GM23338 (cell line): Measurements from ENCODE around the gene EXOC6B. TPM values are rescaled to one million over a fixed set of nuclear protein-coding genes. Genes with fewer than 3 reads are reported as not detected.

Source experiments
- ATAC-seq: fragments of 200-7000 bp; cut with Tn5 transposase; 3 replicates; pipeline ENCODE4 v1.9.1; 2020
- DNase-seq: peaks from one replicate; pipeline ENCODE4 v3.0.0-alpha.2; 2015; ENCODE audit warnings: low spot score
- H2AFZ ChIP-seq: fragments of 200-600 bp; sonication (generic); 2 replicates; pipeline ENCODE4 v1.8.0; 2016; ENCODE audit warnings: antibody characterized with exemption, mild to moderate bottlenecking, moderate library complexity
- H3F3A ChIP-seq: fragments of 200-600 bp; sonication (generic); replicated peaks from 2 replicates; pipeline ENCODE4 v1.8.0; 2017; ENCODE audit warnings: antibody characterized with exemption, mixed run types, low read depth
- H3K27ac ChIP-seq: fragments of 200-600 bp; sonication (generic); 2 replicates; pipeline ENCODE4 v1.6.1; 2016; ENCODE audit warnings: low read depth
- H3K27me3 ChIP-seq: fragments of 200-600 bp; sonication (generic); 2 replicates; pipeline ENCODE4 v1.8.0; 2016; ENCODE audit warnings: mild to moderate bottlenecking, mixed run types, moderate library complexity; ENCODE audit not compliant: insufficient read depth
- H3K36me3 ChIP-seq: fragments of 200-600 bp; sonication (generic); 2 replicates; pipeline ENCODE4 v1.8.0; 2016; ENCODE audit warnings: mild to moderate bottlenecking; ENCODE audit not compliant: insufficient read depth
- H3K4me1 ChIP-seq: fragments of 200-600 bp; sonication (generic); 2 replicates; pipeline ENCODE4 v1.8.0; 2016; ENCODE audit warnings: mild to moderate bottlenecking, moderate library complexity; ENCODE audit not compliant: insufficient read depth
- H3K4me2 ChIP-seq: fragments of 200-600 bp; sonication (generic); 2 replicates; pipeline ENCODE4 v1.7.1; 2017; ENCODE audit warnings: mixed run types
- H3K4me3 ChIP-seq: fragments of 200-600 bp; sonication (generic); 2 replicates; pipeline ENCODE4 v1.6.1; 2016; ENCODE audit warnings: mixed run types
- H3K79me2 ChIP-seq: fragments of 200-600 bp; sonication (generic); replicated peaks from 2 replicates; pipeline ENCODE4 v1.8.0; 2017; ENCODE audit warnings: mild to moderate bottlenecking; ENCODE audit not compliant: insufficient read depth
- H3K9me2 ChIP-seq: fragments of 200-600 bp; sonication (generic); 2 replicates; pipeline ENCODE4 v1.8.0; 2017; ENCODE audit not compliant: insufficient read depth
- H4K20me1 ChIP-seq: fragments of 200-600 bp; sonication (generic); replicated peaks from 2 replicates; pipeline ENCODE4 v1.8.0; 2017; ENCODE audit warnings: mild to moderate bottlenecking; ENCODE audit not compliant: insufficient read depth
- H3K27ac Mint-ChIP-seq: 2 replicates; pipeline ENCODE4 v1.8.0; 2020; ENCODE audit warnings: inconsistent platforms, mild to moderate bottlenecking, moderate library complexity, mixed read lengths
- H3K27me3 Mint-ChIP-seq: 3 replicates; pipeline ENCODE4 v1.8.0; 2022; ENCODE audit warnings: low read depth, mild to moderate bottlenecking, moderate library complexity, mixed read lengths, inconsistent platforms; ENCODE audit not compliant: insufficient read depth, poor library complexity
- H3K36me3 Mint-ChIP-seq: 3 replicates; pipeline ENCODE4 v1.8.0; 2021; ENCODE audit warnings: low read depth, mild to moderate bottlenecking, inconsistent platforms, moderate library complexity, mixed read lengths
- H3K4me1 Mint-ChIP-seq: 3 replicates; pipeline ENCODE4 v1.8.0; 2020; ENCODE audit warnings: mild to moderate bottlenecking, inconsistent platforms, mixed read lengths
- H3K4me3 Mint-ChIP-seq: 3 replicates; pipeline ENCODE4 v1.8.0; 2021; ENCODE audit warnings: moderate library complexity, mild to moderate bottlenecking, inconsistent platforms, mixed read lengths
- H3K9me3 Mint-ChIP-seq: 3 replicates; pipeline ENCODE4 v1.8.0; 2020; ENCODE audit warnings: moderate library complexity, mild to moderate bottlenecking, inconsistent platforms, mixed read lengths
- EZH2 ChIP-seq: fragments of 200-600 bp; sonication (generic); IDR thresholded peaks from one replicate; pipeline ENCODE4 v1.8.0; 2017; ENCODE audit warnings: antibody characterized with exemption, mild to moderate bottlenecking, low read depth; ENCODE audit not compliant: unreplicated experiment
- POLR2AphosphoS5 ChIP-seq: IDR thresholded peaks from 2 replicates; pipeline ENCODE4 v1.6.1; 2016; ENCODE audit warnings: antibody characterized with exemption, low read depth
- STAT1 ChIP-seq: IDR thresholded peaks from one replicate; pipeline ENCODE4 v1.6.1; 2016; ENCODE audit warnings: antibody characterized with exemption; ENCODE audit not compliant: unreplicated experiment
- polyA plus RNA-seq: library from polyadenylated mRNA; unstranded; fragments of >200 nt; fragmentation: Nextera tagmentation; extraction: Ambion mirVana; gene quantifications from 2 replicates; pipeline ENCODE4 v1.2.1, GENCODE V29; 2016
- total RNA-seq: library from RNA; depleted of rRNA; stranded (reverse); fragments of >200 nt; shearing (Covaris generic); gene quantifications from 2 replicates; pipeline ENCODE4 v1.2.3, GENCODE V29; 2014
- TF ChIP-seq, protein P1 (sequence below): fragments of 250-450 bp; sonication (Bioruptor Pico); IDR thresholded peaks from 2 replicates; pipeline ENCODE4 v1.5.0; 2020; ENCODE audit warnings: mild to moderate bottlenecking, moderate library complexity
- TF ChIP-seq, protein P2 (sequence below), 2 experiments: fragments of 200-600 bp in 1 of 2; sonication (generic) in 1 of 2; conservative IDR thresholded peaks; 2 replicates each; pipeline versions ENCODE4 v1.5.1 to v1.6.1; 2016 to 2017; ENCODE audit warnings: antibody characterized with exemption in 2 of 2, low read depth in 2 of 2, mild to moderate bottlenecking in 2 of 2, moderate library complexity in 1 of 2

The EXOC6B gene
- total and polyA plus RNA-seq, 2 experiments from 2014 or later: 7.2 to 45.9 TPM

DNA sequence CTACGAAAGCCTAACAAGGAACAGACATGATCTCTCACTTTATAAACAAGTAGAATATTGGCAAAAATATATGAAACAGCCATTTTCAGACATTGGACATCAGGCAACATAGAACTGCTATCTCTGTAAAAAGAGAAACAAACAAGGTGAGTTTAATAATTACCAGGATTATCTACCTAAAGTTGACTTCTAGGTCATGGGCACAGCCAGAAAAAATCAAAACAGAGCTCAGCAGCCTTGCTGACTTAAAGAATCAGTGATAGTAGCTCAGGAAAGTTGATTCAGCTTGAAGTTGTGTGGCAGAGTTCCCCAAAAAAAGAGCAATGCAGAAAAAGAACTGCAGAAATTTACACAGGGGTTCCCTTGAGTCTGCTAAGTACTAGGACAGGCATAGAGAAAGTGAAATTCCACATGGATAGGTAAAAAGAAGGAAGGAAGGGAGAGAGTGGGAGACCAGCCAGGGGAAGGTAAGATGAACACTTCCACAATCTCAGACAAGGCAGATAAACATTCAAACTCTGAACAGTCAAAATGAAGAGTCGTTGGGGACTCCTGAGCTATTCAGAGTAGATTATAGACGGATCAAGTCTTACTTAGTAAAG is 102.0 kb downstream of the EXOC6B start:
- Histone ChIP-seq H3K4me2 (no peak overlapping the region), H3K36me3 (no peaks in the 10 kb centered on the region), H3F3A (no peaks in the 10 kb centered on the region), H3K4me1 (peaks cover 10% of the 10 kb centered on the region; the same call in 1 of the 2 replicates), H3K9me2 (no peaks in the 10 kb centered on the region), H3K79me2 (no peaks in the 10 kb centered on the region), H3K4me3 (no peak overlapping the region), H3K27me3 (no peaks in the 10 kb centered on the region), H3K27ac (no peak overlapping the region), H2AFZ (no peak overlapping the region), H4K20me1 (no peaks in the 10 kb centered on the region)
- no peak overlapping the region for H3K27ac Mint-ChIP-seq
- no peaks in the 10 kb centered on the region for H3K36me3 Mint-ChIP-seq
- ATAC-seq (no peak), DNase-seq (no peak)
- no peak overlapping the region for H3K4me3 Mint-ChIP-seq
- no peaks in the 10 kb centered on the region for H3K27me3 Mint-ChIP-seq
- peaks cover 26% of the 10 kb centered on the region for H3K4me1 Mint-ChIP-seq
- H3K9me3 Mint-ChIP-seq: no peaks in the 10 kb centered on the region
- TF ChIP-seq EZH2 (no peak), POLR2AphosphoS5 (no peak)

DNA sequence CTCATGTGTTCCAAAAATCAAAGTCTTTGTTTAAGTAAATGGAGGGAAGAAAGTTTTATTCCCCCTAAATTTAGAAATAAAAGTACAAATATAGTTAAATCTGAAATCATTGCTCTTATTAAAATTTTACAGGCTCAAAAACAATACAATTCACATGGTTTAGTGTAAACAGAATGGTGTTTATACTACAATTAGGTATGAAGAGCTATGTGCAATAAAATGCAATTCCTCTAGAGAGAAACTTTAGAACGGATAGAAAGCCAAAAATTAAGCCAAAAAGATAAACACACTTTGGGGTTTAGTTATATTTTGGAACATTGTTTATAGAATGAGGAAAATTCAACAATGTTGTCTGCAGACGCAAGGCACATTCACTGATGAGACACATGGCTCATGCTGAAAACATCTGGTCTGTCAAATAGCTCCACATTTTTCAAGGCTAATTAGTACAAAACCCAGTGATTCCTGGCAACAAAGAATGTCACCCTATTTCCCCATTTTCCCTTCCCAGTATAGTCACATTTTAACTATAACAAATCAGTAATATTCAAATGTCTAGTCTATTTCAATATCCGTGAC is 103.3 kb downstream of the EXOC6B start:
- no peak overlapping the region for H3K4me3 Mint-ChIP-seq
- H3K4me2 ChIP-seq: no peak overlapping the region

More for the DNA sequence above, 103.3 kb downstream of the EXOC6B start:
- Mint-ChIP-seq H3K27ac (no peak overlapping the region), H3K27me3 (peaks cover 3% of the 10 kb centered on the region), H3K4me1 (peaks cover 35% of the 10 kb centered on the region), H3K36me3 (no peaks in the 10 kb centered on the region; the same call in 2 of the 3 replicates), H3K9me3 (no peaks in the 10 kb centered on the region)
- no peaks in the 10 kb centered on the region for H3K36me3 ChIP-seq
- peaks cover 14% of the 10 kb centered on the region; the same call in 1 of the 2 replicates for H3K4me1 ChIP-seq
- H4K20me1 ChIP-seq: no peaks in the 10 kb centered on the region
- no peak overlapping the region for H2AFZ ChIP-seq
- H3K27ac ChIP-seq: no peak overlapping the region
- H3K4me3 ChIP-seq: no peak overlapping the region
- H3K79me2 ChIP-seq: no peaks in the 10 kb centered on the region
- ATAC-seq (no peak), DNase-seq (no peak)
- no peaks in the 10 kb centered on the region for H3K9me2 ChIP-seq
- no peaks in the 10 kb centered on the region for H3F3A ChIP-seq
- no peaks in the 10 kb centered on the region for H3K27me3 ChIP-seq
- TF ChIP-seq, protein P1, sequence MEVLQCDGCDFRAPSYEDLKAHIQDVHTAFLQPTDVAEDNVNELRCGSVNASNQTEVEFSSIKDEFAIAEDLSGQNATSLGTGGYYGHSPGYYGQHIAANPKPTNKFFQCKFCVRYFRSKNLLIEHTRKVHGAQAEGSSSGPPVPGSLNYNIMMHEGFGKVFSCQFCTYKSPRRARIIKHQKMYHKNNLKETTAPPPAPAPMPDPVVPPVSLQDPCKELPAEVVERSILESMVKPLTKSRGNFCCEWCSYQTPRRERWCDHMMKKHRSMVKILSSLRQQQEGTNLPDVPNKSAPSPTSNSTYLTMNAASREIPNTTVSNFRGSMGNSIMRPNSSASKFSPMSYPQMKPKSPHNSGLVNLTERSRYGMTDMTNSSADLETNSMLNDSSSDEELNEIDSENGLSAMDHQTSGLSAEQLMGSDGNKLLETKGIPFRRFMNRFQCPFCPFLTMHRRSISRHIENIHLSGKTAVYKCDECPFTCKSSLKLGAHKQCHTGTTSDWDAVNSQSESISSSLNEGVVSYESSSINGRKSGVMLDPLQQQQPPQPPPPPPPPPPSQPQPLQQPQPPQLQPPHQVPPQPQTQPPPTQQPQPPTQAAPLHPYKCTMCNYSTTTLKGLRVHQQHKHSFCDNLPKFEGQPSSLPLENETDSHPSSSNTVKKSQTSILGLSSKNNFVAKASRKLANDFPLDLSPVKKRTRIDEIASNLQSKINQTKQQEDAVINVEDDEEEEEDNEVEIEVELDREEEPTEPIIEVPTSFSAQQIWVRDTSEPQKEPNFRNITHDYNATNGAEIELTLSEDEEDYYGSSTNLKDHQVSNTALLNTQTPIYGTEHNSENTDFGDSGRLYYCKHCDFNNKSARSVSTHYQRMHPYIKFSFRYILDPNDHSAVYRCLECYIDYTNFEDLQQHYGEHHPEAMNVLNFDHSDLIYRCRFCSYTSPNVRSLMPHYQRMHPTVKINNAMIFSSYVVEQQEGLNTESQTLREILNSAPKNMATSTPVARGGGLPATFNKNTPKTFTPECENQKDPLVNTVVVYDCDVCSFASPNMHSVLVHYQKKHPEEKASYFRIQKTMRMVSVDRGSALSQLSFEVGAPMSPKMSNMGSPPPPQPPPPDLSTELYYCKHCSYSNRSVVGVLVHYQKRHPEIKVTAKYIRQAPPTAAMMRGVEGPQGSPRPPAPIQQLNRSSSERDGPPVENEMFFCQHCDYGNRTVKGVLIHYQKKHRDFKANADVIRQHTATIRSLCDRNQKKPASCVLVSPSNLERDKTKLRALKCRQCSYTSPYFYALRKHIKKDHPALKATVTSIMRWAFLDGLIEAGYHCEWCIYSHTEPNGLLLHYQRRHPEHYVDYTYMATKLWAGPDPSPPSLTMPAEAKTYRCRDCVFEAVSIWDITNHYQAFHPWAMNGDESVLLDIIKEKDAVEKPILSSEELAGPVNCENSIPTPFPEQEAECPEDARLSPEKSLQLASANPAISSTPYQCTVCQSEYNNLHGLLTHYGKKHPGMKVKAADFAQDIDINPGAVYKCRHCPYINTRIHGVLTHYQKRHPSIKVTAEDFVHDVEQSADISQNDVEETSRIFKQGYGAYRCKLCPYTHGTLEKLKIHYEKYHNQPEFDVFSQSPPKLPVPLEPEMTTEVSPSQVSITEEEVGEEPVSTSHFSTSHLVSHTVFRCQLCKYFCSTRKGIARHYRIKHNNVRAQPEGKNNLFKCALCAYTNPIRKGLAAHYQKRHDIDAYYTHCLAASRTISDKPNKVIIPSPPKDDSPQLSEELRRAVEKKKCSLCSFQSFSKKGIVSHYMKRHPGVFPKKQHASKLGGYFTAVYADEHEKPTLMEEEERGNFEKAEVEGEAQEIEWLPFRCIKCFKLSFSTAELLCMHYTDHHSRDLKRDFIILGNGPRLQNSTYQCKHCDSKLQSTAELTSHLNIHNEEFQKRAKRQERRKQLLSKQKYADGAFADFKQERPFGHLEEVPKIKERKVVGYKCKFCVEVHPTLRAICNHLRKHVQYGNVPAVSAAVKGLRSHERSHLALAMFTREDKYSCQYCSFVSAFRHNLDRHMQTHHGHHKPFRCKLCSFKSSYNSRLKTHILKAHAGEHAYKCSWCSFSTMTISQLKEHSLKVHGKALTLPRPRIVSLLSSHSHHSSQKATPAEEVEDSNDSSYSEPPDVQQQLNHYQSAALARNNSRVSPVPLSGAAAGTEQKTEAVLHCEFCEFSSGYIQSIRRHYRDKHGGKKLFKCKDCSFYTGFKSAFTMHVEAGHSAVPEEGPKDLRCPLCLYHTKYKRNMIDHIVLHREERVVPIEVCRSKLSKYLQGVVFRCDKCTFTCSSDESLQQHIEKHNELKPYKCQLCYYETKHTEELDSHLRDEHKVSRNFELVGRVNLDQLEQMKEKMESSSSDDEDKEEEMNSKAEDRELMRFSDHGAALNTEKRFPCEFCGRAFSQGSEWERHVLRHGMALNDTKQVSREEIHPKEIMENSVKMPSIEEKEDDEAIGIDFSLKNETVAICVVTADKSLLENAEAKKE: no peak
- TF ChIP-seq STAT1 (no peak), POLR2AphosphoS5 (no peak)
- TF ChIP-seq, protein P2, sequence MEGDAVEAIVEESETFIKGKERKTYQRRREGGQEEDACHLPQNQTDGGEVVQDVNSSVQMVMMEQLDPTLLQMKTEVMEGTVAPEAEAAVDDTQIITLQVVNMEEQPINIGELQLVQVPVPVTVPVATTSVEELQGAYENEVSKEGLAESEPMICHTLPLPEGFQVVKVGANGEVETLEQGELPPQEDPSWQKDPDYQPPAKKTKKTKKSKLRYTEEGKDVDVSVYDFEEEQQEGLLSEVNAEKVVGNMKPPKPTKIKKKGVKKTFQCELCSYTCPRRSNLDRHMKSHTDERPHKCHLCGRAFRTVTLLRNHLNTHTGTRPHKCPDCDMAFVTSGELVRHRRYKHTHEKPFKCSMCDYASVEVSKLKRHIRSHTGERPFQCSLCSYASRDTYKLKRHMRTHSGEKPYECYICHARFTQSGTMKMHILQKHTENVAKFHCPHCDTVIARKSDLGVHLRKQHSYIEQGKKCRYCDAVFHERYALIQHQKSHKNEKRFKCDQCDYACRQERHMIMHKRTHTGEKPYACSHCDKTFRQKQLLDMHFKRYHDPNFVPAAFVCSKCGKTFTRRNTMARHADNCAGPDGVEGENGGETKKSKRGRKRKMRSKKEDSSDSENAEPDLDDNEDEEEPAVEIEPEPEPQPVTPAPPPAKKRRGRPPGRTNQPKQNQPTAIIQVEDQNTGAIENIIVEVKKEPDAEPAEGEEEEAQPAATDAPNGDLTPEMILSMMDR (conservative IDR thresholded peaks at IDR 0.05; ENCODE audit: low read depth in 2 of 2): no peak
